GM12873 (cell line): ENCODE measurements around the gene KAT2B.

ENCODE experiments used
- CTCF ChIP-seq: IDR thresholded peaks from 2 replicates; pipeline ENCODE4 v1.5.1; 2012; ENCODE audit warnings: low read depth, mild to moderate bottlenecking, moderate library complexity, low read length, control low read depth; ENCODE audit not compliant: insufficient read depth; ENCODE audit errors: missing control alignments

The KAT2B gene

DNA sequence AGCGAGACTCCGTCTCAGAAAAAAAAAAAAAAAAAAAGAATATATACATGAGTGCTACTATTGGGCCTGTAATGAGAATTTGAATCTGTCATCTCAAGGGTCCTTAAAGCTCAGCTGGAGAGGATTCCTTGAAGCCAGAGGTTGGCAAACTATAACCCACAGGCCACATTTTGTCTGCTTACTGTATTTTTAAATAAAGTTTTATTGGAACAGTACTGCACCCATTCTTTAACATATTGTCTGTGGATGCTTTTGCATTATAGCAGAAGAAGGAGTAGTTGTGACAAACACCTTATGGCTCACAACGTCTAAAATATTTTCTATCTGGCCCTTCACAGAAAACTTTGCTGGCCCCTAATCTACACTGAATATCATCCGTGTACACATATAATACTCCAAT lies 85.0 kb downstream of the KAT2B start:
- TF ChIP-seq CTCF, result no peak

GRCh38 chr3:20125897-20126296 lies 85.7 kb downstream of the KAT2B start:
- no peak for TF ChIP-seq CTCF

- TF ChIP-seq CTCF, result no peak
These were observed 88.1 kb downstream of the KAT2B start for GRCh38 chr3:20128358-20128757.

DNA sequence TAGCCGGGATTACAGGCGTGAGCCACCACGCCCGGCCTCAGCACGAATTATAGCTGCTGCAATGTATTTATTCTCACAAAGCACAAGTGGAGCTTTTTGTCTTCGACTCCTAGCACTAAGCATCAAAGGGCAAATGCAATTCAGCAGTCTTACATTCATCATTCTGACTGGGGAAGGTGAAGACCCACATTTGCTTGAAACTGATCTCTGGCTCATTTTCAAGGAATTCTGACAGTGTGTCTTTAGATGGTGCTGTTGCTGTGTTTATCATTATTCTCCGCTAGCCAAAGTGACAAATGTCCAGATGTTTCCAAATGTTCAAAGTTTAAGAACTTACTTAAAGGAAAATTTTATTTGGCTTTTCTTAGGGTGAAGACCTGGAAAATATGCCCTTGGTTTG lies 89.9 kb downstream of the KAT2B start:
- TF ChIP-seq CTCF, result no peak

DNA sequence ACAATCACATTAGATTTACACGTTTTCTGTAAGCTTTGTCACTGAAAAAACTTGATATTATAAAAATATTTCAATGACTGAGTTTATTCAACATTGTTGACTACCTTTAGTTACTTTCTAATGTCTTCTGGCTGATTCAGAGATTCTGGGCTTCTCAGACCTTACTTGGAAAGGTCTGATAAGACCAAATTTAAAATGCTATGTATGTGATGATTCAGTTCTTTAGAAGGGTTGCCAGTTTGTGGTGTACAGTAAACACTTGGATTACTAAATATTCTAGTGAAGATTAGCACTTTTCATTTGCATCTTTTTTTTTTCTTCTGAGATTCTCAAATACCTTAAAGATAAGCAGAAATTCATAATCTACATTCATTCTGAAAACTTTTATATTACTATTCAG lies 96.0 kb downstream of the KAT2B start:
- TF ChIP-seq CTCF, result no peak

- no peak for TF ChIP-seq CTCF
These were observed 97.4 kb downstream of the KAT2B start for GRCh38 chr3:20137647-20138046.

DNA sequence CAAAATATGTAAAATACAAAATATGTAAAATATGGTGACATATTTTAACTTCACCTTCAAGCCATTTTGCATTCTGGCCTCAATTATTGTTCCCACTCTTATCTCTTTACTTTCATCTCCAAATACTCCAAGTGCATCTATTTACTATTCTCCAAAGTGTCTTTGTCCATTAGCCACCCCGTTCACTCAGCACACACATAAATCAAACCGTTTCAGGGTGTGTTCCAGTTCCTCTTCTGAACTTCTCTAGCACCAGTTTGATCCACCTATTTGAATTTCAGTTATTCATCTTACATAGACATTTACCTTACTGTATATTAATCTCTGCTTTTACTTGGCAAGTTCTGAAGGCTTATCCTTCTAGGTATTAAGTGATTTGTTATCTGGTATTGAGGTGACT lies 100.6 kb downstream of the KAT2B start:
- no peak for TF ChIP-seq CTCF

GRCh38 chr3:20141316-20141715 lies 101.1 kb downstream of the KAT2B start:
- no peak for TF ChIP-seq CTCF
